ENCODE measurements around the gene CPSF3.

Gene CPSF3

GRCh38 chr2:9517118-9517782 lies 93.8 kb downstream of the CPSF3 start:
- no peak for DNase-seq (ENCODE audit: low read depth in 3 of 3)

- no peak for DNase-seq (ENCODE audit: low read depth in 3 of 3)
These were observed 94.7 kb downstream of the CPSF3 start for GRCh38 chr2:9518163-9518562.

GRCh38 chr2:9518780-9519179 lies 95.3 kb downstream of the CPSF3 start:
- no peak for DNase-seq (ENCODE audit: low read depth in 3 of 3)

- no peak for DNase-seq (ENCODE audit: low read depth in 3 of 3)
These were observed 95.8 kb downstream of the CPSF3 start for GRCh38 chr2:9519250-9519649.
